DND-41 (cell line): ENCODE data around the gene SULT1A2.
"Not testable (repeated sequence)": the region's sequence is repeated elsewhere in the genome, so short reads cannot be mapped to it uniquely, and the experiment has no call there.

Experiments
- CTCF ChIP-seq: IDR thresholded peaks from 2 replicates; pipeline ENCODE4 v1.5.1; 2012; ENCODE audit warnings: borderline replicate concordance, low read length, moderate library complexity, mild to moderate bottlenecking; ENCODE audit not compliant: poor library complexity, severe bottlenecking; ENCODE audit errors: extremely low read depth
- EZH2 ChIP-seq: IDR thresholded peaks from 3 replicates; pipeline ENCODE4 v1.6.1; 2012; ENCODE audit warnings: borderline replicate concordance, low read depth, mild to moderate bottlenecking, moderate library complexity, low read length, inconsistent platforms; ENCODE audit not compliant: severe bottlenecking

GRCh38 chr16:28612359-28613280 is 15.8 kb upstream of the SULT1A2 start:
- not testable (repeated sequence) for TF ChIP-seq CTCF, EZH2
